ENCODE measurements around the gene TUBA8.

DNA sequence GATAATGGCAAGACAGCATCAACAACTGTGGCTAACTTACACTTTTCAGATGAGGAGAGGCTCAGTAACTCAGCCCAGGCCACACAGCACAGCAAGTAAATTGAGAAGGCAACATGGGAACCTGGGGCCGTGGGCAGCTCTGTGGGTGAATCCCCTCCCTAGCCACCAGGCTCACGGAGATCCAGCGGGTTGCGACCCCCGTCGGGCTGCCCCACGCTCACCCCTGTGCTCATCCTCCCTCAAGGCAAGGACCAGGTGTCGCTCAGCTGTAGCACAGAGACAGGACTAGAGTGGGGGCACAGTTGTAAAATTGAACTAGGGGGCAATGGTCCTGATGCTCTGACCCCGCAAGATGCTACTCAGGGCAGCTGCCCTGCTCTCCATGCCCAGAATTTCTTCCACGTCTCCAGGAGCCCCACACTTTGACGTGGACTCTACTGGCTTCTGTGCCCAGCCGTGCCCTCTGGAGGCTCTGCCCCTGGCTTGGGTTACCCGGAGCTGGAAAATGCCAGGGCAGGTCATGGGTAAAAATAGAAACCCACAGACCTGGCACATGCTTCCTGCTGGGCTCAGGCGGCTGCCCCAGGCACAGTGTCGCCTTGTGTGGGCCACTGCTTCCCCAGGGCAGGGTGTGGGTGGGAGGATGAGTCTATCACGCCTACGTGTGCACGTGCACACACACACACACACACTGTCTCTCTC, 9.0 kb downstream of the TUBA8 start:
- TF ChIP-seq CEBPB (IDR thresholded peaks at IDR 0.05) = no peak
- TF ChIP-seq NFIC (IDR thresholded peaks at IDR 0.05) = no peak
- TF ChIP-seq, protein P1, sequence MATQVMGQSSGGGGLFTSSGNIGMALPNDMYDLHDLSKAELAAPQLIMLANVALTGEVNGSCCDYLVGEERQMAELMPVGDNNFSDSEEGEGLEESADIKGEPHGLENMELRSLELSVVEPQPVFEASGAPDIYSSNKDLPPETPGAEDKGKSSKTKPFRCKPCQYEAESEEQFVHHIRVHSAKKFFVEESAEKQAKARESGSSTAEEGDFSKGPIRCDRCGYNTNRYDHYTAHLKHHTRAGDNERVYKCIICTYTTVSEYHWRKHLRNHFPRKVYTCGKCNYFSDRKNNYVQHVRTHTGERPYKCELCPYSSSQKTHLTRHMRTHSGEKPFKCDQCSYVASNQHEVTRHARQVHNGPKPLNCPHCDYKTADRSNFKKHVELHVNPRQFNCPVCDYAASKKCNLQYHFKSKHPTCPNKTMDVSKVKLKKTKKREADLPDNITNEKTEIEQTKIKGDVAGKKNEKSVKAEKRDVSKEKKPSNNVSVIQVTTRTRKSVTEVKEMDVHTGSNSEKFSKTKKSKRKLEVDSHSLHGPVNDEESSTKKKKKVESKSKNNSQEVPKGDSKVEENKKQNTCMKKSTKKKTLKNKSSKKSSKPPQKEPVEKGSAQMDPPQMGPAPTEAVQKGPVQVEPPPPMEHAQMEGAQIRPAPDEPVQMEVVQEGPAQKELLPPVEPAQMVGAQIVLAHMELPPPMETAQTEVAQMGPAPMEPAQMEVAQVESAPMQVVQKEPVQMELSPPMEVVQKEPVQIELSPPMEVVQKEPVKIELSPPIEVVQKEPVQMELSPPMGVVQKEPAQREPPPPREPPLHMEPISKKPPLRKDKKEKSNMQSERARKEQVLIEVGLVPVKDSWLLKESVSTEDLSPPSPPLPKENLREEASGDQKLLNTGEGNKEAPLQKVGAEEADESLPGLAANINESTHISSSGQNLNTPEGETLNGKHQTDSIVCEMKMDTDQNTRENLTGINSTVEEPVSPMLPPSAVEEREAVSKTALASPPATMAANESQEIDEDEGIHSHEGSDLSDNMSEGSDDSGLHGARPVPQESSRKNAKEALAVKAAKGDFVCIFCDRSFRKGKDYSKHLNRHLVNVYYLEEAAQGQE (IDR thresholded peaks at IDR 0.05; ENCODE audit: low read depth) = no peak
- no peak for TF ChIP-seq EP300 (IDR thresholded peaks at IDR 0.05; ENCODE audit: borderline replicate concordance)
- TF ChIP-seq, protein P2, sequence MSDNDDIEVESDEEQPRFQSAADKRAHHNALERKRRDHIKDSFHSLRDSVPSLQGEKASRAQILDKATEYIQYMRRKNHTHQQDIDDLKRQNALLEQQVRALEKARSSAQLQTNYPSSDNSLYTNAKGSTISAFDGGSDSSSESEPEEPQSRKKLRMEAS (IDR thresholded peaks at IDR 0.05) = no peak
- TF ChIP-seq TAF1 (IDR thresholded peaks at IDR 0.05; ENCODE audit: low read depth) = no peak
- no peak for TF ChIP-seq FOXM1 (IDR thresholded peaks at IDR 0.05; ENCODE audit: borderline replicate concordance, low read depth)
- no peak for TF ChIP-seq TEAD4 (IDR thresholded peaks at IDR 0.05)
- no peak for TF ChIP-seq YY1 (IDR thresholded peaks at IDR 0.05; ENCODE audit: low read depth)
